HG02884 (cell line): ENCODE measurements around the gene SERPINA5.

Experiments
- ATAC-seq: cut with Tn5 transposase; IDR thresholded peaks from one replicate; pipeline ENCODE4 v1.9.1; 2021; ENCODE audit warnings: mild to moderate bottlenecking, moderate library complexity; ENCODE audit not compliant: unreplicated experiment

SERPINA5 gene

DNA sequence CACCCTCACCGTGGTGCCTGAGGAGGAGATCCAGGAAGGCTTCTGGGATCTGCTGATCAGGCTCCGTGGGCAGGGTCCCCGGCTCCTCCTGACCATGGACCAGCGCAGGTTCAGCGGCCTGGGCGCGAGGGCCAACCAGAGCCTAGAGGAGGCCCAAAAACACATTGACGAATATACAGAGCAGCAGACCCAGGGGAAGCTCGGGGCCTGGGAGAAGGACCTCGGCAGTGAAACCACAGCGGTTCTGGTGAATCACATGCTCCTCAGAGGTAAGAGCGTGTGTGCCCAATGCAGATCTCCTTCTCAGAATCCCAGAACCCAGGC lies 60.4 kb downstream of the SERPINA5 start:
- ATAC-seq = no peak
